Measurements from ENCODE around the gene RUNX3.

GRCh38 chr1:24926563-24927249 lies 3.4 kb downstream of the RUNX3 start:
- TF ChIP-seq ZNF335 (tag by site-specific recombination; conservative IDR thresholded peaks at IDR 0.05), result no peak
- no peak for TF ChIP-seq PATZ1 (tag by site-specific recombination; IDR thresholded peaks at IDR 0.05)
- TF ChIP-seq ZFP41 (tag by site-specific recombination; IDR thresholded peaks at IDR 0.05; ENCODE audit: borderline replicate concordance), result no peak
- no peak for TF ChIP-seq PRDM10 (tag by site-specific recombination; IDR thresholded peaks at IDR 0.05)
- no peak for TF ChIP-seq KLF16 (tag by site-specific recombination; IDR thresholded peaks at IDR 0.05)
- no peak for TF ChIP-seq ZNF138 (tag by site-specific recombination; IDR thresholded peaks at IDR 0.05; ENCODE audit: borderline replicate concordance)
- no peak for TF ChIP-seq REST (tag by site-specific recombination; IDR thresholded peaks at IDR 0.05)
- no peak for TF ChIP-seq CTCF (tag by site-specific recombination; IDR thresholded peaks at IDR 0.05)
- TF ChIP-seq ZNF639 (tag by site-specific recombination; IDR thresholded peaks at IDR 0.05), result no peak
- TF ChIP-seq ZNF521 (tag by site-specific recombination; IDR thresholded peaks at IDR 0.05), result no peak
- no peak for TF ChIP-seq ZNF423 (tag by site-specific recombination; IDR thresholded peaks at IDR 0.05)
- no peak for TF ChIP-seq ZNF10 (tag by site-specific recombination; IDR thresholded peaks at IDR 0.05)

Measured in HEK293 (cell line).